ENCODE data around the gene CACNA1B.

DNA sequence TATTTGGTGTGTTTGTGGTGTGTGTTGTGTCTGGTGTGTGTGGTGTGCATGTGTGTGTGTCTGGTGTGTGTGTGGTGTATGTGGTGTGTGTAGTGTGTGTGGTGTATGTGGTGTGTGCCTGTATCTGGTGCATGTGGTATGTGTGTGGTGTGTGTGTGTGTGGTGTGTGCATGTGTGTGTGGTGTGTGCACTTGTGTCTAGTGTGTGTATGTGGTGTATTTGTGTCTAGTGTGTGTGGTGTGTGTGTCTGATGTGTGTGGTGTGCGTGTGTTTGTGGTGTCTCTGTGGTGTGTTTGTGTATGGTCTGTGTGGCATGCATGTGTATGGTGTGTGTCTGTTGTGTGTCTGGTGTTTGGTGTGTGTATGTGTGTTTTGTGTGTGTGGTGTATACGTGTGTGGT, 71.1 kb downstream of the CACNA1B start:
- TF ChIP-seq CTCF (IDR thresholded peaks at IDR 0.05) = no peak
- no peak for TF ChIP-seq SMC3 (IDR thresholded peaks at IDR 0.05; ENCODE audit: low read depth, low read length)
- TF ChIP-seq, protein P1, sequence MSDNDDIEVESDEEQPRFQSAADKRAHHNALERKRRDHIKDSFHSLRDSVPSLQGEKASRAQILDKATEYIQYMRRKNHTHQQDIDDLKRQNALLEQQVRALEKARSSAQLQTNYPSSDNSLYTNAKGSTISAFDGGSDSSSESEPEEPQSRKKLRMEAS (IDR thresholded peaks at IDR 0.05; ENCODE audit: low read depth) = no peak
- no peak for TF ChIP-seq RCOR1 (IDR thresholded peaks at IDR 0.05; ENCODE audit: low read length)

Data from SK-N-SH (cell line).